SJCRH30 (cell line): Measurements from ENCODE around the gene HOATZ. TPM values are rescaled to one million over a fixed set of nuclear protein-coding genes. Genes with fewer than 3 reads are reported as not detected.

Experiments used
- DNase-seq, 2 experiments: peaks; one replicate each; pipeline ENCODE4 v3.0.0-alpha.2; 2015 to 2020
- H3K27ac ChIP-seq: fragments of 250-450 bp; sonication (Bioruptor Pico); 2 replicates; pipeline ENCODE4 v1.5.1; 2020; ENCODE audit warnings: mild to moderate bottlenecking, moderate library complexity
- H3K27me3 ChIP-seq: fragments of 250-450 bp; sonication (Bioruptor Pico); 2 replicates; pipeline ENCODE4 v1.5.1; 2020; ENCODE audit warnings: mild to moderate bottlenecking, moderate library complexity
- H3K36me3 ChIP-seq: fragments of 250-450 bp; sonication (Bioruptor Pico); 2 replicates; pipeline ENCODE4 v1.5.1; 2020; ENCODE audit warnings: mild to moderate bottlenecking, moderate library complexity
- H3K4me1 ChIP-seq: fragments of 250-450 bp; sonication (Bioruptor Pico); 2 replicates; pipeline ENCODE4 v1.5.1; 2020; ENCODE audit warnings: mild to moderate bottlenecking, moderate library complexity
- H3K4me3 ChIP-seq: fragments of 250-450 bp; sonication (Bioruptor Pico); 2 replicates; pipeline ENCODE4 v1.5.1; 2020; ENCODE audit warnings: mild to moderate bottlenecking, moderate library complexity
- H3K9me3 ChIP-seq: fragments of 250-450 bp; sonication (Bioruptor Pico); replicated peaks from 2 replicates; pipeline ENCODE4 v1.5.1; 2020; ENCODE audit warnings: mild to moderate bottlenecking, moderate library complexity
- total RNA-seq: library from RNA; depleted of rRNA; stranded (reverse); fragments of >200 nt; shearing (Covaris generic); gene quantifications from 2 replicates; pipeline ENCODE4 v1.2.3, GENCODE V29; 2014; rRNA removed

Gene HOATZ
- total RNA-seq, 1 experiment from 2014 or later: not detected

GRCh38 chr11:111571829-111572501 lies 57.4 kb downstream of the HOATZ start:
- no peak for DNase-seq
- no peaks in the 10 kb centered on the region for H3K27me3 ChIP-seq
- H3K4me1 ChIP-seq: no peaks in the 10 kb centered on the region
- H3K9me3 ChIP-seq: no peaks in the 10 kb centered on the region
- no peak overlapping the region for H3K27ac ChIP-seq
- H3K4me3 ChIP-seq: no peak overlapping the region
- no peaks in the 10 kb centered on the region for H3K36me3 ChIP-seq

GRCh38 chr11:111572581-111572980 lies 58.0 kb downstream of the HOATZ start:
- no peaks in the 10 kb centered on the region for H3K9me3 ChIP-seq
- no peaks in the 10 kb centered on the region for H3K27me3 ChIP-seq
- no peak overlapping the region for H3K4me3 ChIP-seq
- H3K4me1 ChIP-seq: no peaks in the 10 kb centered on the region
- no peak for DNase-seq
- no peak overlapping the region for H3K27ac ChIP-seq
- no peaks in the 10 kb centered on the region for H3K36me3 ChIP-seq

GRCh38 chr11:111573821-111574249 lies 59.3 kb downstream of the HOATZ start:
- H3K4me1 ChIP-seq: no peaks in the 10 kb centered on the region
- DNase-seq: no peak
- H3K27me3 ChIP-seq: no peaks in the 10 kb centered on the region
- no peak overlapping the region for H3K4me3 ChIP-seq
- no peak overlapping the region for H3K27ac ChIP-seq
- no peaks in the 10 kb centered on the region for H3K9me3 ChIP-seq
- no peaks in the 10 kb centered on the region for H3K36me3 ChIP-seq

GRCh38 chr11:111574373-111575225 lies 60.0 kb downstream of the HOATZ start:
- H3K27me3 ChIP-seq: no peaks in the 10 kb centered on the region
- DNase-seq: peak in 1 of 2 experiments; percentile 8
- no peak overlapping the region for H3K27ac ChIP-seq
- no peaks in the 10 kb centered on the region for H3K9me3 ChIP-seq
- peak overlapping the region; percentile 13; the same call in 1 of the 2 replicates for H3K4me3 ChIP-seq
- H3K4me1 ChIP-seq: no peaks in the 10 kb centered on the region
- no peaks in the 10 kb centered on the region for H3K36me3 ChIP-seq

- no peak overlapping the region for H3K4me3 ChIP-seq
- no peaks in the 10 kb centered on the region for H3K4me1 ChIP-seq
- H3K27ac ChIP-seq: no peak overlapping the region
- DNase-seq: no peak
- no peaks in the 10 kb centered on the region for H3K36me3 ChIP-seq
- H3K27me3 ChIP-seq: no peaks in the 10 kb centered on the region
- no peaks in the 10 kb centered on the region for H3K9me3 ChIP-seq
Observed at GRCh38 chr11:111575740-111576139, 61.2 kb downstream of the HOATZ start.

GRCh38 chr11:111577821-111578220 lies 63.2 kb downstream of the HOATZ start:
- no peak for DNase-seq
- Histone ChIP-seq H3K4me1 (no peaks in the 10 kb centered on the region), H3K27me3 (no peaks in the 10 kb centered on the region), H3K27ac (no peak overlapping the region), H3K36me3 (no peaks in the 10 kb centered on the region), H3K9me3 (no peaks in the 10 kb centered on the region), H3K4me3 (no peak overlapping the region)

- Histone ChIP-seq H3K9me3 (no peaks in the 10 kb centered on the region), H3K27ac (no peak overlapping the region), H3K27me3 (no peaks in the 10 kb centered on the region), H3K4me3 (no peak overlapping the region), H3K4me1 (no peaks in the 10 kb centered on the region), H3K36me3 (no peaks in the 10 kb centered on the region)
- no peak for DNase-seq
Observed at GRCh38 chr11:111581341-111581740, 66.8 kb downstream of the HOATZ start.

GRCh38 chr11:111582163-111582562 lies 67.6 kb downstream of the HOATZ start:
- no peak overlapping the region for H3K27ac ChIP-seq
- H3K9me3 ChIP-seq: no peaks in the 10 kb centered on the region
- H3K4me1 ChIP-seq: no peaks in the 10 kb centered on the region
- no peaks in the 10 kb centered on the region for H3K27me3 ChIP-seq
- H3K4me3 ChIP-seq: no peak overlapping the region
- no peak for DNase-seq
- H3K36me3 ChIP-seq: no peaks in the 10 kb centered on the region

- Histone ChIP-seq H3K27ac (no peak overlapping the region), H3K9me3 (no peaks in the 10 kb centered on the region), H3K4me3 (no peak overlapping the region), H3K4me1 (no peaks in the 10 kb centered on the region), H3K36me3 (no peaks in the 10 kb centered on the region), H3K27me3 (no peaks in the 10 kb centered on the region)
- no peak for DNase-seq
Observed at GRCh38 chr11:111582881-111583280, 68.3 kb downstream of the HOATZ start.

- H3K27me3 ChIP-seq: no peaks in the 10 kb centered on the region
- H3K4me3 ChIP-seq: no peak overlapping the region
- H3K36me3 ChIP-seq: no peaks in the 10 kb centered on the region
- H3K9me3 ChIP-seq: no peaks in the 10 kb centered on the region
- no peaks in the 10 kb centered on the region for H3K4me1 ChIP-seq
- no peak for DNase-seq
- H3K27ac ChIP-seq: no peak overlapping the region
Observed at GRCh38 chr11:111585371-111585770, 70.8 kb downstream of the HOATZ start.

- no peaks in the 10 kb centered on the region for H3K4me1 ChIP-seq
- no peaks in the 10 kb centered on the region for H3K27me3 ChIP-seq
- DNase-seq: peak; percentile 10 to 52
Observed at GRCh38 chr11:111586388-111586831, 71.8 kb downstream of the HOATZ start.

More at GRCh38 chr11:111586388-111586831, 71.8 kb downstream of the HOATZ start:
- H3K27ac ChIP-seq: no peak overlapping the region
- H3K4me3 ChIP-seq: no peak overlapping the region
- H3K9me3 ChIP-seq: no peaks in the 10 kb centered on the region
- no peaks in the 10 kb centered on the region for H3K36me3 ChIP-seq

Other genes with a start within 250 kb of the HOATZ start
- not detected in 2 replicates for gene POU2AF3, start 216.2 kb upstream of the HOATZ start, total RNA-seq
- not detected in 2 replicates for gene POU2AF1, start 135.5 kb upstream of the HOATZ start, total RNA-seq
- not detected in 2 replicates for gene BTG4, start 2.4 kb upstream of the HOATZ start, total RNA-seq
- 0.67 and 0.86 TPM in 2 replicates for gene LAYN, start 25.9 kb downstream of the HOATZ start, total RNA-seq
- 8.5 TPM in 2 replicates for gene SIK2, start 87.7 kb downstream of the HOATZ start, total RNA-seq